Endometrial microvascular endothelial cells (primary cell): Measurements from ENCODE around the gene WDR13. TPM values are rescaled to one million over a fixed set of nuclear protein-coding genes. Genes with fewer than 3 reads are reported as not detected.

Source experiments
- in situ Hi-C: cut with HindIII; loops from 2 replicates; pipeline ENCODE4 v1.10.0; 2017; ENCODE audit warnings: low sequenced_read_pairs, low pct_unique_long_range_greater_than_20kb; ENCODE audit errors: inconsistent ontology term
- total RNA-seq: library from RNA; depleted of rRNA; stranded (reverse); fragments of >200 nt; gene quantifications from one replicate; pipeline ENCODE4 v1.2.3, GENCODE V29; 2015; ENCODE audit errors: inconsistent ontology term

The WDR13 gene
- total RNA-seq, 1 donor from 2014 or later, result 120 TPM

GRCh38 chrX:48590203-48591103 lies 6.8 kb upstream of the WDR13 start:
- in situ Hi-C loops, result no loop called here

GRCh38 chrX:48591255-48591791 lies 6.0 kb upstream of the WDR13 start:
- in situ Hi-C loops, result no loop called here

- in situ Hi-C loops, result no loop called here
These were observed 4.3 kb upstream of the WDR13 start for GRCh38 chrX:48592971-48593370.

GRCh38 chrX:48595929-48596328 lies 1.4 kb upstream of the WDR13 start:
- in situ Hi-C loops, result no loop called here

GRCh38 chrX:48598614-48599013 lies 1.3 kb downstream of the WDR13 start:
- in situ Hi-C loops, result no loop called here

- in situ Hi-C loops, result no loop called here
These were observed 2.0 kb downstream of the WDR13 start for GRCh38 chrX:48599341-48599740.

GRCh38 chrX:48600226-48600625 lies 2.9 kb downstream of the WDR13 start:
- in situ Hi-C loops, result no loop called here

- in situ Hi-C loops, result no loop called here
These were observed 4.6 kb downstream of the WDR13 start for GRCh38 chrX:48601741-48602394.

GRCh38 chrX:48604701-48605100 lies 7.4 kb downstream of the WDR13 start:
- in situ Hi-C loops, result no loop called here

GRCh38 chrX:48606091-48606490 lies 8.8 kb downstream of the WDR13 start:
- in situ Hi-C loops, result no loop called here

GRCh38 chrX:48611703-48612102 lies 14.4 kb downstream of the WDR13 start:
- in situ Hi-C loops, result no loop called here

GRCh38 chrX:48613502-48614160 lies 16.3 kb downstream of the WDR13 start:
- in situ Hi-C loops, result no loop called here

GRCh38 chrX:48616576-48616975 lies 19.3 kb downstream of the WDR13 start:
- in situ Hi-C loops, result no loop called here

- in situ Hi-C loops, result no loop called here
These were observed 20.4 kb downstream of the WDR13 start for GRCh38 chrX:48617542-48618340.

- in situ Hi-C loops, result no loop called here
These were observed 29.4 kb downstream of the WDR13 start for GRCh38 chrX:48626401-48627298.

- in situ Hi-C loops, result no loop called here
These were observed 34.2 kb downstream of the WDR13 start for GRCh38 chrX:48631376-48632090.

- in situ Hi-C loops, result no loop called here
These were observed 34.9 kb downstream of the WDR13 start for GRCh38 chrX:48632207-48632606.
